Measurements from ENCODE around the gene SAMD13.

DNA sequence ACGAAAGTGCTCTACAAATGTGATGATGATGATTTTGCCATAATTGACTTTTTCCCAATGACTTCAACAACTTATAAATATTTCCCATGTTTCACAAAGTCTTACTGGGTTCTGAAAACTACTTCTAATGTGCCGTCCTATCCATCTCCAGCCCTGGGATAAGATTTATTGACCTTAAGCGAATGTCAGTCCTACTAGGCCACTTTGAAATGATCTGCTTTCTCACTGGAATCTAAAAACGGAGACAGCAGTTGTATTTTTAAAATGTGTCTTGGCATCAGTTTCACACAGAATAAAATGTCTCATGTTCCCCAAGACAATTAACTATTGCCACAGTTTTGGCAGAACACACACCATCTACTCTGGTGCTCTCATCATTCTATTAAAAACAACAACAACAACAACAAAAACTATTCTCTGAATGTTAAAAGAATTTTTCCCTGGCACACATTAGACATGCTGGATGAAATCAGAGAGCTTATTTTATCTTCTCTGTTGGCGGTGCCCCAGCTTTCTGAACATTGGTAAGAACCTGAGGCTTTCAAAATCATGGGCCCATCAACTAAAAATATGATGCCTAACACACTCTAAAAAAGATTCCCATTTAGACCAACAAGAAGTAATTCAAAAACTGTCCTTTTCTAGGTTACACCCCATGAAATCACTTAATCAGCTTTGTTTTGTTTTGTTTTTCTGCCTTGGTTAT lies 73.6 kb downstream of the SAMD13 start:
- TF ChIP-seq POLR2A (IDR thresholded peaks at IDR 0.05) (no peak), CTCF (IDR thresholded peaks at IDR 0.05) (no peak)
